ENCODE measurements around the gene TCF7L1.
"Not testable (repeated sequence)": the region's sequence is repeated elsewhere in the genome, so short reads cannot be mapped to it uniquely, and the experiment has no call there.

The TCF7L1 gene

DNA sequence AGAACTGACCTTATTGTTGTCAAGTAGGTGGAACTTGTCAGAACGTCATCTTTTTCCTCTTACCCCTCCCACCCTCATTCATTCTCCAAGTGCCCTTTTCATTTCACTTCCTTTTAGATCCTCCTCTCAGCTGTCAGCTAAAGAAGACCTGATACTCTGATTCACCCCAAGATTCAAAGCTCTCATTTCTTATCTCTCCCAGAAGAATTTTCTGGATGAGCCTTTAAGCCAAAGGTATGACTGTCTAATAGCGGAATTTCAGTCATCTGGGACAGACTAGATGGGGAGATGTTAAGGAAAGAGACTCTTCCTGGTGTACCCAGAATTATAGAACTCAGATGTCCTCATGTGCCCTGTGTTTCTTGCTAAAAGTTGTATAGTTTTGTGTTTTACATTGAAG is 53.9 kb downstream of the TCF7L1 start:
- no peak for DNase-seq

DNA sequence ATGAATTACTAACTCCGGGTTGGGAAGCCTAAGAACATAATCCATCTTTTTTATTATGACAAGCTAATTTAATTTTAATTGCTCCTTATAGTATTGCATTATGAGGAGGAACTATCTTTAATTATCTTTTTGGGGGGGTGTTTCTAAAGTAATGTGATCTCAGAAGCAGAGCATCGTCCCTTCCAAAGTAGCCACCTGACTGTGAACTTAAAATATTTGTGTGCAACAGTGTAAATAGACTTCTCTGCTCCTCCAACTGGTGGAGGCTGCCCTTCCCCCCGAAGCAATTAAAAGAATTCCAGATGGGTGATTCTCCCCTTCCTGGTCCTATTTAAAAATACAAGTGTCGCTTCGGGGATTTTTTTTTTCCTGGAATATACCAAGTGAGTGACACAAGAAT is 55.7 kb downstream of the TCF7L1 start:
- DNase-seq = no peak

DNA sequence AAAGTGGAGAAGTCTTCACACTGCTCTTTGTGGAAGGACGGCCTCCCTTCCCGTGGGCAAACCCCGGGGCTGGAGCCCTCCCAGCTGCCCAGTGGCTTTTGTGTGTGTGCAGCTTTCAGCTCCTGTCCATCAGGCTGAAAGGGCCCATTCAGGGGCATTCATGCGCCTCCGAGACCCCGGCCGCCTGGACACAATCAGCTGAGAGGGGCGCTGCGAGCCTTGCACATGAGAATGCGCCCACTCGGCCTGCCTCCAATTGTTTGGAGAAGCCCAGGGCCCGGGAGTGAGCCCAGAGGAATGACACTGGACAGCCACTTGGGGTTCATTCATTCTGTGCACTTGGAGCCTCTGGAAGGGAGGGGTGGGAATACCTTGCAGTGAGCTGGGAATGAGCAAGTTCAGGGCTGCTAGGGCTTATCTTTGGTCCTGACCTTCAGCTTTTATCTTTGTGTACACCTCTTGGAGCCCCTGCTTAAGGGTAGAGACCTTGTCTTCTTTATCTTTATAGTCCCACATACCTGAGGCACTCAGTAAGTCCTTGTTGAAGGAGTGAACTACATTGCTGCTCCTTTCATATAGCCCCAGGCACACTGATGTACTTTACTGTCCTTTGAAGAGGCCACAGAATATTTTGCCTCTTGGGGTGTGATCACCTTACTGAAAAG is 56.5 kb downstream of the TCF7L1 start:
- DNase-seq = no peak

DNA sequence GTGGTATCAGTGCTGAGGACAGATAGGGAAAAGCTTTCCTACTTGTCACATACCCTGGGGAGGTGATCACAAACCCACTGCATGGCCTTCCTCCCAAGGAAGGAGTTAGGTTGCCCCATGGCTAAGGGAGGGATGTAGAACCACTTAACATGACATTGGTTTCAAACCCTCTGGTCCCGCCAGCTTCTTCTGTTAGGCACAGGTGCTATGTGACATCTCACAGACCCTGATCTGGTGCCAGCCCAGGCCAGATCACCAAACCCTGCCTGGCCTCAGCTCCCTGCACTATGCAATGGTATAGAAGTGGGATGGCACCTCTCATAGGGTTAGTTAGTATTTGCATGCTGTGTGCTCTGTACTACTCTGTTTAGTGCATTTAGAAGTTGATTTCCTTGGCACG is 58.0 kb downstream of the TCF7L1 start:
- DNase-seq = no peak

GRCh38 chr2:85194780-85195480 is 61.7 kb downstream of the TCF7L1 start:
- DNase-seq = no peak

DNA sequence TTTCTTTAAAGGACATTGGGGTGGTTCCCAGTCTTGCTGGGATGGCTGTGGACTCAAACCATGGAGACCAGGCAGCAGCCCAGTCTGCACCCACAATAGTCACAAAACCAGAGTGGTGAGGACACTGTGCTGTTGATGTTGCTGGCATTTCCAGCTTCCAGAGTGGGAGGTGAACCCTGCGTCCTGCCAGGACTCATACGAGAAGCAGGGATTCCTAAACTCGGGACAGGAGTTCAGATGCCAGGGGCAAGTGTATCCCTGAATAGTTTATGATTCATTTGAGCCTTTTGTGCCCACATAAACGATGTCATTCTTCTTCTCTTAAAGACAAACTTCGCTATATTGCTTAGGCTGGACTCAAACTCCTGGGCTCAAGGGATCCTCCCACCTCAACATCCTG is 62.8 kb downstream of the TCF7L1 start:
- no peak for DNase-seq

- DNase-seq = no peak
Measured at GRCh38 chr2:85199698-85200097, 66.5 kb downstream of the TCF7L1 start.

- DNase-seq = no peak
Measured at GRCh38 chr2:85209887-85210286, 76.7 kb downstream of the TCF7L1 start.

GRCh38 chr2:85210511-85210910 is 77.3 kb downstream of the TCF7L1 start:
- DNase-seq = no peak

- not testable (repeated sequence) for DNase-seq
Measured at GRCh38 chr2:85211606-85212005, 78.4 kb downstream of the TCF7L1 start.

DNA sequence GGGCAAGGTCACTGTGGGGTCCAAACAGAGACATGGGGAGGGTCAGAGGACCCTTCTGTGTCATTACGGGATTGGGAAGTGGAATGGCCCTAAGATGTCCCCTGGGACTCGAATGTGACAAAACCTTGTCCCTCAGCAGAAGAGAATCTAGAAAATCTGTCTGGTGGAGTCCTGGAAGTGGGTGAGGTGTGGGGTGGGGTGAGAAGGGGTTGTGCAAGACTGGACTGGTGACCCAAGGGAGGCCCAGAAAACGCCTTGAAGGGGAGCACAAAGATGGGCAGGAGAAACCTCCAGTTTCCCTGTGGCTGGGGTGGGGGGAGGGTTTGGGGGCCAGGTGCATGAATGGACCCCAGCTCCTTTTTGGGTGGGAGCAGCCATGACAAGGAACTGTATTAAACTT is 79.6 kb downstream of the TCF7L1 start:
- no peak for DNase-seq

GRCh38 chr2:85213404-85213803 is 80.2 kb downstream of the TCF7L1 start:
- no peak for DNase-seq

- no peak for DNase-seq
Measured at GRCh38 chr2:85213901-85214512, 80.8 kb downstream of the TCF7L1 start.

GRCh38 chr2:85215081-85215447 is 81.9 kb downstream of the TCF7L1 start:
- no peak for DNase-seq

DNA sequence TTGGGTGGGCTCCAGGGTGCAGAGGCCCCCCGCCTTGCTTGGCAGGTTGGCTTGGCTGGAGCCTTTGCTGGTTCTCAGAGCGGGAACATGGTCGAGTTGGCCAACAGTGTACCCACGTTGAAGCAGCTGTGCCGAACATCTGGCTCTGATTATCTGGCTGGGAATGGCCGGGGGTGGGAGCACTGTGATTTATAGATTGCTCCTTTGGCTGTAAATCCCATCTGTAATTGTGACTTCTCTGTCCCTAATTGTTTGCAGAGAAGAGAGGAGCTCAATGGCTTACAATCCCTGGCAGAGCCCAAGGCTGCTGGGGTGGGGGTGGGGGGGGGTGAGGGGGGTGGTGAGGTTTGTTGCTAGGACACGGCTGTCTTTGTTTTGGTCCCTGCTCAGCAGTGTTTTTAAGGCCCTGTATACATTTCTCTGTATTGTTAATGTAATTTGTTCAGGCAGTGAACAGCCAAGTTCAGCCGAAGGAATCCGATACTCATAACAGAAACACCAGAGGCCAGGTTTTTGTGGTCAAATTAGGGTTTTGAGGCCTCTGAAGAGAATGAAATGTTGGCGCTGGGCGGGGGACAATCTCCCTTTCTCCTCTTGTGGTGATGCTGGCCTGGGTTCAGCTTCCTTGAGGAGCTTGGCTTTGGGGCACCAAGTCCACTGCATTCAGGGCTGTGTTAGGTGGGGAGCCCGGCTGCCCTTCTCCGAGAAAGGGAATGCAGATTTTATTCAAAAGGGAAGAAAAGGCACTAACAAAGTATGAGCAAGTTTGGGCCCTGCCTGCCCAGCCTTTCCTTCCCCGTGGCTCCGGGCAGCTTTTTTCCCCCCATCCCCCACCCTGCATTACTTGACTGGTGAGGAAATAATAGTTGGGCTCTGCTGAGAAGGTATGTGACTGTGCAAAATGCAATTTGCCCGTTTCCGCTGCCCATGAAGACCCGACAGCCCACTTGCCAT is 82.5 kb downstream of the TCF7L1 start:
- no peak for DNase-seq

GRCh38 chr2:85216927-85217326 is 83.7 kb downstream of the TCF7L1 start:
- DNase-seq = no peak

GRCh38 chr2:85221067-85221691 is 88.0 kb downstream of the TCF7L1 start:
- DNase-seq = no peak

DNA sequence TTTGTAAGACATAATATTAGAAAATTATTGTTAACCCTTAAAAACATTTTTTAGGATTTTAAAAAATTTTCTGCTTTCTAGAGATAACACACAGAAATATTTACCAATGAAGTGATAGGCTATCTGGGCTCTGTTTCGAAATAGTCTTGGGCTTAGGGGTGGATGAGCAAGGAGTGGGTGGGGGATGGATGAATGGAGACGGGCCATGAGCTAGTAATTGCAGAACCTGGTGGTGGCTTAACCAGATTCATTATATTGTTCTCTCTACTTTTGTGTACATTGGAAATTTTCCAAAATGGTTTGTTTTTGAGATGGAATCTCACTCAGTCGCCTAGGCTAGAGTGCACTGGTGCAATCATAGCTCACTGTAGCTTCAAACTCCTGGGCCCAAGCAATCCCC is 89.6 kb downstream of the TCF7L1 start:
- no peak for DNase-seq

DNA sequence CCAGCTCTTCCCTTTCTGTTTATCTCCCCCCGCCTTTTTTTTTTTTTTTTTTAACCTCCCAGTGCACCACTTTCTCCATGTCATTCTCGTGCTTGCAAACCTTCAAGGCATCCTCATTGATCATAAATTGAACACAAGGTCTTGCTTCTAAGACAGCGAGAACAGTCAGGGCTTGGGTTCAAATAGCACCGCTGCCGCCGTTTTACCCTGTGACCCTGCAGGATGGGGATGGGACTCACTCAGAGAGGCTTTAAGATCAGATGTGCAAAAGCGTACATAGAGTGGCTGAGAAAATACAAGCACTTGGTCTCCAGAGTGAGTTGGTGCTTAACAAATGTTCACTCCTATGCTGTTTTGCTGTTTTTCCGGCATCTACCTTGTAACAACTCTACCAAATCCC is 93.6 kb downstream of the TCF7L1 start:
- DNase-seq = no peak

GRCh38 chr2:85230679-85231467 is 97.7 kb downstream of the TCF7L1 start:
- DNase-seq = no peak

DNA sequence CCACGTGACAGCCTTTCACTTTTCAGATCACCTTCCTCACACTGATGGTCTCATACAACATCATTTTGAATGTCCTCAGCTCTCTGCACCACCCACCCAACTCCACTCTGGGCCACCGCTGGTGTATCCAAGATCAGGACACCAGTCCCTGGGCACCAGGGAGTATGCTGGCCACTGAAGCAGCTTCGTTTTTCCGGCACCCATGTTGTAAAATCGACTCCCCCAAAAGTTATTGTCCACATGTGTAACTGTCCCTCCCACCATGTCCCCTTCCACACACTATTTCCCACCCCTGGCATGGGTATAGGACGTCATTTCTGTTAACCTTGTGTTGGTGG is 98.2 kb downstream of the TCF7L1 start:
- DNase-seq = no peak

- no peak for DNase-seq
Measured at GRCh38 chr2:85231952-85232351, 98.8 kb downstream of the TCF7L1 start.

Data from NK-92 treated with Interleukin-12 subunit alpha and Interleukin-12 subunit beta, amount 100 ng/mL, for 24 hours (cell line).